WTC11 (cell line): ENCODE measurements around the gene HAPLN1.

Experiments
- CTCF ChIP-seq: fragments of 200-600 bp; IDR thresholded peaks from 2 replicates; pipeline ENCODE4 v1.8.0; 2022; ENCODE audit warnings: antibody characterized with exemption
- STAT6 ChIP-seq: sonication (generic); formaldehyde crosslinking; conservative IDR thresholded peaks from 2 replicates; pipeline ENCODE4 v1.8.1; 2023; ENCODE audit warnings: mild to moderate bottlenecking, low read depth, missing genetic modification reagents, moderate library complexity
- ZNF121 ChIP-seq: sonication (generic); formaldehyde crosslinking; IDR thresholded peaks from 2 replicates; pipeline ENCODE4 v1.8.0; 2023; ENCODE audit warnings: missing genetic modification reagents

GRCh38 chr5:83672646-83673045 lies 48.0 kb downstream of the HAPLN1 start:
- TF ChIP-seq STAT6 (CRISPR knock-in tag) (no peak), CTCF (no peak), ZNF121 (CRISPR knock-in tag) (no peak)
